Endothelial cell of umbilical vein (primary cell): ENCODE data around the gene PDZD4. TPM values are rescaled to one million over a fixed set of nuclear protein-coding genes. Genes with fewer than 3 reads are reported as not detected.

Experiments used
- BruUV-seq: library from RNA; stranded (reverse); fragments of 400-500 nt; replicated peaks from 2 replicates; lab custom pipeline; 2021; lab: Mats Ljungman, UMichigan
- CTCF ChIA-PET: fragments of 300-600, 350-600 bp; sonication (Branson Sonifier 250); formaldehyde crosslinking; loops from one replicate; lab custom pipeline; 2021; ENCODE audit warnings: antibody characterized with exemption, inconsistent platforms; lab: Charles Lee
- POLR2A ChIA-PET: fragments of 300-600, 350-600 bp; sonication (Branson Sonifier 250); formaldehyde crosslinking; loops from one replicate; lab custom pipeline; 2021; ENCODE audit warnings: antibody characterized with exemption, inconsistent platforms; lab: Charles Lee
- DNase-seq: peaks from one replicate; pipeline ENCODE4 v3.0.0-alpha.2; 2011; ENCODE audit warnings: low read depth, low spot score
- FAIRE-seq: peaks from 2 replicates; lab custom pipeline; 2011; peaks lifted over from hg19 to GRCh38; lab: Jason Lieb, UNC
- H2AFZ ChIP-seq: 2 replicates; pipeline ENCODE4 v1.6.0; 2012; ENCODE audit warnings: low read depth, low read length, control low read depth, inconsistent platforms
- H3K27ac ChIP-seq: 2 replicates; pipeline ENCODE4 v1.5.1; 2011; ENCODE audit warnings: low read depth, mild to moderate bottlenecking, control low read depth, low read length, moderate library complexity; ENCODE audit not compliant: insufficient read depth
- H3K27me3 ChIP-seq, 2 experiments: 2 replicates each; pipeline versions ENCODE4 v1.6.0 to v1.6.1; 2011; ENCODE audit warnings: low read length in 2 of 2, mixed read lengths in 1 of 2; ENCODE audit not compliant: control insufficient read depth in 2 of 2, insufficient read depth in 2 of 2
- H3K36me3 ChIP-seq, 2 experiments: 2 replicates in 1 of 2; 3 replicates in 1 of 2; pipeline ENCODE4 v1.5.1; 2011; ENCODE audit warnings: low read length in 2 of 2, mild to moderate bottlenecking in 1 of 2, moderate library complexity in 1 of 2; ENCODE audit not compliant: control insufficient read depth in 2 of 2, insufficient read depth in 2 of 2; ENCODE audit errors: extremely low read depth in 1 of 2
- H3K4me1 ChIP-seq: 3 replicates; pipeline ENCODE4 v1.5.1; 2011; ENCODE audit warnings: mild to moderate bottlenecking, low read length; ENCODE audit not compliant: control insufficient read depth, insufficient read depth; ENCODE audit errors: extremely low read depth
- H3K4me2 ChIP-seq: 2 replicates; pipeline ENCODE4 v1.6.1; 2011; ENCODE audit warnings: low read length, control low read depth, mixed read lengths; ENCODE audit not compliant: insufficient read depth
- H3K4me3 ChIP-seq, 3 experiments: fragments of 200-600 bp in 1 of 3; sonication (generic), shearing (Covaris generic) in 1 of 3; replicated peaks in 1 of 3; 2 replicates each; pipeline ENCODE4 v1.5.1; 2011 to 2016; ENCODE audit warnings: control low read depth in 3 of 3, low read length in 3 of 3, mild to moderate bottlenecking in 2 of 3, inconsistent platforms in 1 of 3, low read depth in 1 of 3, moderate library complexity in 1 of 3; ENCODE audit not compliant: insufficient read depth in 1 of 3
- H3K79me2 ChIP-seq: 2 replicates; pipeline ENCODE4 v1.6.0; 2012; ENCODE audit warnings: low read length, inconsistent platforms; ENCODE audit not compliant: control insufficient read depth, insufficient read depth
- H3K9ac ChIP-seq: replicated peaks from 2 replicates; pipeline ENCODE3; 2011; ENCODE audit warnings: low read length, control low read depth; ENCODE audit not compliant: insufficient read depth; ENCODE audit errors: extremely low read depth
- H3K9me1 ChIP-seq: replicated peaks from 3 replicates; pipeline ENCODE4 v1.6.0; 2011; ENCODE audit warnings: mild to moderate bottlenecking, low read length; ENCODE audit not compliant: control insufficient read depth, insufficient read depth; ENCODE audit errors: extremely low read depth
- H3K9me3 ChIP-seq: replicated peaks from 2 replicates; pipeline ENCODE4 v1.5.1; 2012; ENCODE audit warnings: low read length, inconsistent platforms; ENCODE audit not compliant: control insufficient read depth, insufficient read depth
- H4K20me1 ChIP-seq: replicated peaks from 2 replicates; pipeline ENCODE3; 2011; ENCODE audit warnings: mild to moderate bottlenecking, low read length; ENCODE audit not compliant: control insufficient read depth, insufficient read depth; ENCODE audit errors: extremely low read depth
- CTCF ChIP-seq, 2 donors: IDR thresholded peaks; 1 replicate in 1 of 2; 2 replicates in 1 of 2; pipeline ENCODE4 v1.5.1; 2011; ENCODE audit warnings: low read length in 2 of 2, mild to moderate bottlenecking in 2 of 2, moderate library complexity in 2 of 2, control low read depth in 1 of 2, inconsistent platforms in 1 of 2, low read depth in 1 of 2; ENCODE audit not compliant: insufficient read depth in 1 of 2; ENCODE audit errors: extremely low read depth in 1 of 2
- EZH2 ChIP-seq: IDR thresholded peaks from 2 replicates; pipeline ENCODE4 v1.6.1; 2012; ENCODE audit warnings: borderline replicate concordance, low read depth, mild to moderate bottlenecking, moderate library complexity, low read length, inconsistent platforms; ENCODE audit not compliant: severe bottlenecking
- FOS ChIP-seq: IDR thresholded peaks from 2 replicates; pipeline ENCODE4 v1.6.1; 2011; ENCODE audit warnings: mild to moderate bottlenecking, low read length, moderate library complexity, borderline replicate concordance; ENCODE audit not compliant: insufficient read depth
- GATA2 ChIP-seq: IDR thresholded peaks from 2 replicates; pipeline ENCODE4 v1.7.0; 2011; ENCODE audit warnings: low read depth, mild to moderate bottlenecking, moderate library complexity, mixed read lengths, low read length; ENCODE audit not compliant: insufficient read length, insufficient read depth
- JUN ChIP-seq: IDR thresholded peaks from 2 replicates; pipeline ENCODE4 v1.6.1; 2011; ENCODE audit warnings: borderline replicate concordance, low read depth; ENCODE audit not compliant: insufficient read length, insufficient read depth
- MAX ChIP-seq: IDR thresholded peaks from 2 replicates; pipeline ENCODE4 v1.6.1; 2011; ENCODE audit not compliant: insufficient read depth, insufficient read length
- POLR2A ChIP-seq: IDR thresholded peaks from 2 replicates; pipeline ENCODE4 v1.6.1; 2012; ENCODE audit warnings: low read depth, mild to moderate bottlenecking, control low read depth, low read length
- POLR2AphosphoS5 ChIP-seq: IDR thresholded peaks from 2 replicates; pipeline ENCODE4 v1.6.1; 2012; ENCODE audit warnings: low read depth, mild to moderate bottlenecking, control low read depth, low read length, moderate library complexity; ENCODE audit not compliant: insufficient read depth
- dilution Hi-C: fragments of 300-500 bp; cut with MboI; formaldehyde crosslinking; loops from one replicate; pipeline ENCODE4 v1.15.0; 2019; ENCODE audit warnings: low sequenced_read_pairs; ENCODE audit not compliant: extremely low pct_ligation_motif_present
- intact Hi-C: fragments of 100-400 bp; cut with micrococcal nuclease; formaldehyde crosslinking; loops from one replicate; pipeline ENCODE4 v1.10.0; 2022
- polyA plus RNA-seq, 4 experiments: library from polyadenylated mRNA; depleted of rRNA in 3 of 4; stranded (reverse) in 3 of 4; unstranded in 1 of 4; fragments of >200 nt; gene quantifications; 2 replicates each; pipeline versions ENCODE4 v1.2.1 to v1.2.3, GENCODE V29; 2011 to 2012; ENCODE audit warnings: missing spikeins in 1 of 4
- total RNA-seq: library from RNA; stranded (reverse); gene quantifications from 2 replicates; pipeline ENCODE4 v1.2.3, GENCODE V29; 2021

The PDZD4 gene
- total and polyA plus RNA-seq, 2 donors (not counting 3 experiments of a cell fraction or from before 2014, with no cell fraction given): 0.07 to 0.09 TPM

GRCh38 chrX:153763989-153764755 is 66.2 kb downstream of the PDZD4 start, which contains the start of gene PLXNB3:
PLXNB3 (plus strand) TSS chrX:153764249; CDS start chrX:153765536, 1,287 bp downstream.
- FAIRE-seq (peak; percentile 91), DNase-seq (peak; percentile 56)
- H3K9ac ChIP-seq: no peak within 1 kb of the TSS
- peak within 1 kb of the TSS in 1 of 3 experiments; percentile 28 for H3K4me3 ChIP-seq
- peak within 1 kb of the TSS; percentile 47 for H3K4me2 ChIP-seq
- H3K9me1 ChIP-seq: no peaks in the 10 kb centered on the region
- intact Hi-C loops (loop anchor here (1.0 to 10.0 kb wide), 5 partner anchors 31 to 281 kb away; partner anchors contain the start of genes IDH3G and SSR4), dilution Hi-C loops (no loop called here)
- H4K20me1 ChIP-seq: no peaks in the 10 kb centered on the region
- H3K4me1 ChIP-seq: peaks cover 20% of the 10 kb centered on the region
- H3K36me3 ChIP-seq: no peaks in the 10 kb centered on the region
- BruUV-seq: no TSS peak
- ChIA-PET CTCF (interaction anchor here (0.7 to 4.6 kb wide), 5 partner anchors 9 to 185 kb away, joined by 3 to 68 read pairs (median 4); no protein-coding TSS in a partner anchor), POLR2A (no interaction called here)
- no peak within 1 kb of the TSS for H2AFZ ChIP-seq
- no peaks in the 10 kb centered on the region for H3K27me3 ChIP-seq
- H3K27ac ChIP-seq: peak within 1 kb of the TSS; percentile 75
- no peaks in the 10 kb centered on the region for H3K9me3 ChIP-seq
- no peaks in the 10 kb centered on the region for H3K79me2 ChIP-seq
- TF ChIP-seq MAX (no peak), GATA2 (no peak), JUN (no peak), POLR2A (no peak), EZH2 (no peak), FOS (no peak), POLR2AphosphoS5 (no peak), CTCF (IDR thresholded peaks at IDR 0.05; ENCODE audit: extremely low read depth in 1 of 2, insufficient read depth in 1 of 2, low read depth in 1 of 2, low read length in 2 of 2) (peak; percentile 76 to 86)
